HepG2 (cell line): ENCODE data around the gene CTDSP1. TPM values are rescaled to one million over a fixed set of nuclear protein-coding genes. Genes with fewer than 3 reads are reported as not detected.
A peak's percentile ranks its signal among the peaks of the same experiment; 100 is the strongest.

Experiments
- CREM ChIP-seq, 2 experiments: sonication (generic) in 1 of 2; formaldehyde crosslinking in 1 of 2; IDR thresholded peaks; 2 replicates each; pipeline versions ENCODE4 v1.4.0 to v1.6.1; 2016 to 2020; ENCODE audit warnings: antibody characterized with exemption in 1 of 2, mild to moderate bottlenecking in 1 of 2, missing genetic modification reagents in 1 of 2
- FIP1L1 ChIP-seq: fragments of 200-400 bp; formaldehyde crosslinking; IDR thresholded peaks from 2 replicates; pipeline ENCODE4 v1.6.1; 2018; ENCODE audit warnings: low read depth, mild to moderate bottlenecking, low read length, moderate library complexity, borderline replicate concordance; ENCODE audit not compliant: insufficient read depth
- HOXA5 ChIP-seq: sonication (generic); formaldehyde crosslinking; IDR thresholded peaks from 2 replicates; pipeline ENCODE4 v1.4.0; 2020; ENCODE audit warnings: missing genetic modification reagents
- HOXD1 ChIP-seq: sonication (generic); formaldehyde crosslinking; IDR thresholded peaks from 2 replicates; pipeline ENCODE4 v1.5.0; 2020; ENCODE audit warnings: missing genetic modification reagents
- IKZF1 ChIP-seq: fragments of 450-650 bp; IDR thresholded peaks from 2 replicates; pipeline ENCODE4 v1.7.1; 2016
- IRX3 ChIP-seq: sonication (generic); formaldehyde crosslinking; IDR thresholded peaks from 2 replicates; pipeline ENCODE4 v1.8.1; 2023; ENCODE audit warnings: mild to moderate bottlenecking, low read depth, missing genetic modification reagents, borderline replicate concordance
- KAT2B ChIP-seq: fragments of 150-350 bp; IDR thresholded peaks from 2 replicates; pipeline ENCODE4 v1.6.1; 2014; ENCODE audit warnings: low read depth, low read length, borderline replicate concordance
- MAX ChIP-seq: IDR thresholded peaks from 2 replicates; pipeline ENCODE4 v1.6.1; 2012; ENCODE audit warnings: inconsistent platforms
- MAZ ChIP-seq, 2 experiments: sonication (generic) in 1 of 2; formaldehyde crosslinking in 1 of 2; IDR thresholded peaks; 2 replicates each; pipeline versions ENCODE4 v1.5.0 to v1.6.1; 2012 to 2020; ENCODE audit warnings: low read depth in 2 of 2, mild to moderate bottlenecking in 2 of 2, borderline replicate concordance in 1 of 2, improper control_type of control experiment in 1 of 2, low read length in 1 of 2, missing genetic modification reagents in 1 of 2, moderate library complexity in 1 of 2
- NFE2 ChIP-seq: sonication (generic); formaldehyde crosslinking; IDR thresholded peaks from 2 replicates; pipeline ENCODE4 v1.4.0; 2020; ENCODE audit warnings: missing genetic modification reagents
- PHF20 ChIP-seq: sonication (generic); formaldehyde crosslinking; IDR thresholded peaks from 2 replicates; pipeline ENCODE4 v1.5.0; 2020; ENCODE audit warnings: mild to moderate bottlenecking, missing genetic modification reagents
- REPIN1 ChIP-seq: sonication (generic); formaldehyde crosslinking; IDR thresholded peaks from 2 replicates; pipeline ENCODE4 v1.8.0; 2022; ENCODE audit warnings: missing genetic modification reagents, low read depth, mild to moderate bottlenecking, borderline replicate concordance
- RFXANK ChIP-seq: IDR thresholded peaks from 2 replicates; pipeline ENCODE4 v1.6.1; 2016
- SNAPC2 ChIP-seq: sonication (generic); formaldehyde crosslinking; IDR thresholded peaks from 2 replicates; pipeline ENCODE4 v1.8.1; 2022; ENCODE audit warnings: mild to moderate bottlenecking, missing genetic modification reagents
- SSRP1 ChIP-seq: IDR thresholded peaks from 2 replicates; pipeline ENCODE4 v1.6.1; 2016; ENCODE audit warnings: control low read depth
- TCF7 ChIP-seq: sonication (generic); IDR thresholded peaks from 2 replicates; pipeline ENCODE4 v1.6.1; 2016; ENCODE audit warnings: antibody characterized with exemption, low read depth
- ZBTB1 ChIP-seq: sonication (generic); formaldehyde crosslinking; IDR thresholded peaks from 2 replicates; pipeline ENCODE4 v1.4.0; 2020; ENCODE audit warnings: missing genetic modification reagents, borderline replicate concordance
- ZFP90 ChIP-seq: sonication (generic); formaldehyde crosslinking; IDR thresholded peaks from 2 replicates; pipeline ENCODE4 v1.8.0; 2022; ENCODE audit warnings: missing genetic modification reagents, mild to moderate bottlenecking, inconsistent platforms, borderline replicate concordance
- ZNF18 ChIP-seq: sonication (generic); formaldehyde crosslinking; IDR thresholded peaks from 2 replicates; pipeline ENCODE4 v1.8.0; 2022; ENCODE audit warnings: mild to moderate bottlenecking, missing genetic modification reagents; ENCODE audit not compliant: insufficient replicate concordance
- ZNF34 ChIP-seq: sonication (generic); formaldehyde crosslinking; IDR thresholded peaks from 2 replicates; pipeline ENCODE4 v1.4.0; 2020; ENCODE audit warnings: mild to moderate bottlenecking, missing genetic modification reagents, borderline replicate concordance
- ZNF496 ChIP-seq: sonication (generic); formaldehyde crosslinking; IDR thresholded peaks from 2 replicates; pipeline ENCODE4 v1.8.1; 2023; ENCODE audit warnings: mild to moderate bottlenecking, moderate library complexity, missing genetic modification reagents; ENCODE audit not compliant: insufficient replicate concordance
- ZNF556 ChIP-seq: sonication (generic); formaldehyde crosslinking; IDR thresholded peaks from 2 replicates; pipeline ENCODE4 v1.4.0; 2020; ENCODE audit warnings: mild to moderate bottlenecking, missing genetic modification reagents, borderline replicate concordance
- ZNF607 ChIP-seq: sonication (generic); formaldehyde crosslinking; IDR thresholded peaks from 2 replicates; pipeline ENCODE4 v1.5.1; 2020; ENCODE audit warnings: missing genetic modification reagents, mild to moderate bottlenecking, borderline replicate concordance
- ZNF775 ChIP-seq: sonication (generic); formaldehyde crosslinking; IDR thresholded peaks from 2 replicates; pipeline ENCODE4 v1.4.0; 2020; ENCODE audit warnings: missing genetic modification reagents, mild to moderate bottlenecking, moderate library complexity, borderline replicate concordance
- ZNF780A ChIP-seq: sonication (generic); formaldehyde crosslinking; IDR thresholded peaks from 2 replicates; pipeline ENCODE4 v1.8.0; 2022; ENCODE audit warnings: mild to moderate bottlenecking, missing genetic modification reagents, moderate library complexity
- polyA plus RNA-seq, 8 experiments: library from polyadenylated mRNA; depleted of rRNA in 3 of 8; stranded (reverse) in 7 of 8; unstranded in 1 of 8; fragments of >200 nt; fragmentation: Illumina TruSeq in 4 of 8; extraction: Trizol in 4 of 8; gene quantifications; 2 replicates each; pipeline versions ENCODE4 v1.2.1 to v1.2.3, GENCODE V29; 2011 to 2016; ENCODE audit warnings: low read depth in 4 of 8, missing spikeins in 1 of 8, mixed read lengths in 1 of 8; ENCODE audit not compliant: insufficient read depth in 1 of 8
- total RNA-seq, 5 experiments: library from RNA; depleted of rRNA; stranded (reverse); fragments of >200 nt; fragmentation: Illumina TruSeq; extraction: Trizol; gene quantifications; 2 replicates each; pipeline ENCODE4 v1.2.3, GENCODE V29; 2016; ENCODE audit warnings: low read depth in 1 of 5
- TF ChIP-seq, protein P1 (sequence below): sonication (generic); formaldehyde crosslinking; IDR thresholded peaks from 2 replicates; pipeline ENCODE4 v1.5.0; 2020; ENCODE audit warnings: mild to moderate bottlenecking, missing genetic modification reagents

CTDSP1 gene
- total and polyA plus RNA-seq, 2 of the 13 experiments (the other 11 are each of a cell fraction or from before 2014, with no cell fraction given), result 91.0 to 268 TPM

DNA sequence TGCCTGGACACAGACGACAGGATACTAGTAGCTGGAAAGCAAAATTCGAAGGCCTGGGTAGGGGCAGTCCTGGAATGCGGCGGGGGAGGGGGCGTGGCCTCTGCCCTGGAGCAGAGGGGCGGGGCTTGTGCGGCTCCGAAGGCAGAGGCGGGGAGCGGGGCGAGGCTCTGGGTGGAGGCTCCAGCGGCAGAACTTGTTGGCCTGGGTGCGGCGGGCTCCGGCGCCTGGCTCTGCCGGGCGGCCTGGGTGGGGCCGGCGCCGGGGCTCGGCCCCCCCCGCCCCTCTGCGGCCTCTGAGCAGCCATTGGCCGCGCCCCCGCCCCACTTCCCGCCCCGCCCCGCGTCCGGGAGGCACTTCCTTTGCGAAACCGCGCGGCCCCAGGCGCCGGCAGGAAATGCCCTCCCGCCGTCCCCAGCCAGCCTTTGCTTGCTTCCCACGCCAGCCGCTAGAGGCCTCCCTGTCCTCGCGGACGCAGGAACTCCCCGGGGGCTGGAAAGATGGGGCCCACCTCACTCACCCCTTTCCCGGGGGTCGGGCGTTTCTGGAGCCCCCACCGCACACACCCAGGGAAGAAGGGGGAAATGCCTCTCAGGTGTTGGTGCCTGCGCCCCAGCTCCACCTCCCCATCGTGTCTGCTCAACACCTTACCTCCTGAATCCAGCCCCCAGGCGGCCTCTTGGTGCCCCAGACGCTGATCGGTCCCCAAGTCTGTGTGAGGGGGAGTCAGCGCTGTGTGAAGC, 6.7 kb downstream of the CTDSP1 start (continued):
- TF ChIP-seq TCF7 (no peak), MAZ (IDR thresholded peaks at IDR 0.05; ENCODE audit: borderline replicate concordance, low read depth, low read length) (peak; percentile 96), MAZ (CRISPR knock-in tag; IDR thresholded peaks at IDR 0.05; ENCODE audit: low read depth) (peak; percentile 86), ZNF775 (no peak), SSRP1 (no peak; the same call in 1 of the 2 replicates), ZNF496 (no peak), HOXA5 (CRISPR knock-in tag) (no peak), IKZF1 (no peak), ZNF780A (no peak), ZFP90 (CRISPR knock-in tag) (peak; percentile 84), HOXD1 (CRISPR knock-in tag) (peak; percentile 70), ZNF607 (CRISPR knock-in tag) (peak; percentile 30; the same call in 1 of the 2 replicates), PHF20 (CRISPR knock-in tag) (peak; percentile 73), KAT2B (no peak), NFE2 (no peak), REPIN1 (CRISPR knock-in tag) (peak; percentile 51; the same call in 1 of the 2 replicates), IRX3 (CRISPR knock-in tag) (no peak), FIP1L1 (peak; percentile 90), MAX (no peak), ZNF556 (no peak), RFXANK (CRISPR knock-in tag) (no peak), ZBTB1 (no peak), SNAPC2 (peak; percentile 29; the same call in 1 of the 2 replicates), ZNF18 (no peak), CREM (IDR thresholded peaks at IDR 0.05) (0 out of 2 replicates have a peak, but pooled peaks have one; percentile 19), CREM (CRISPR knock-in tag; IDR thresholded peaks at IDR 0.05) (no peak), ZNF34 (CRISPR knock-in tag) (peak; percentile 44; the same call in 1 of the 2 replicates)
- TF ChIP-seq, protein P1, sequence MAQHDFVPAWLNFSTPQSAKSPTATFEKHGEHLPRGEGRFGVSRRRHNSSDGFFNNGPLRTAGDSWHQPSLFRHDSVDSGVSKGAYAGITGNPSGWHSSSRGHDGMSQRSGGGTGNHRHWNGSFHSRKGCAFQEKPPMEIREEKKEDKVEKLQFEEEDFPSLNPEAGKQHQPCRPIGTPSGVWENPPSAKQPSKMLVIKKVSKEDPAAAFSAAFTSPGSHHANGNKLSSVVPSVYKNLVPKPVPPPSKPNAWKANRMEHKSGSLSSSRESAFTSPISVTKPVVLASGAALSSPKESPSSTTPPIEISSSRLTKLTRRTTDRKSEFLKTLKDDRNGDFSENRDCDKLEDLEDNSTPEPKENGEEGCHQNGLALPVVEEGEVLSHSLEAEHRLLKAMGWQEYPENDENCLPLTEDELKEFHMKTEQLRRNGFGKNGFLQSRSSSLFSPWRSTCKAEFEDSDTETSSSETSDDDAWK (CRISPR knock-in tag), result no peak
